Esophagus squamous epithelium (tissue), 4 donors: ENCODE data around the gene TMEM9.

ENCODE experiments used
- CTCF ChIP-seq, 6 experiments: fragments of 450-650 bp in 4 of 6; fragments of 200-600 bp in 2 of 6; sonication (generic) in 2 of 6; IDR thresholded peaks; one replicate each; pipeline ENCODE4 v1.5.1; 2016 to 2019; ENCODE audit warnings: antibody characterized with exemption in 6 of 6, mild to moderate bottlenecking in 4 of 6, moderate library complexity in 4 of 6
- POLR2A ChIP-seq, 4 donors: fragments of 450-650 bp; IDR thresholded peaks; one replicate each; pipeline ENCODE4 v1.6.1; 2017; ENCODE audit warnings: antibody characterized with exemption in 4 of 4, mild to moderate bottlenecking in 4 of 4, moderate library complexity in 3 of 4

GRCh38 chr1:201122321-201122957, 31.8 kb downstream of the TMEM9 start:
- TF ChIP-seq CTCF (IDR thresholded peaks at IDR 0.05): no peak
- no peak for TF ChIP-seq POLR2A (IDR thresholded peaks at IDR 0.05)
